ENCODE measurements around the gene RABGAP1. TPM values are rescaled to one million over a fixed set of nuclear protein-coding genes. Genes with fewer than 3 reads are reported as not detected.

The RABGAP1 gene
- total RNA-seq, 1 donor from 2014 or later: 80.2 TPM

DNA sequence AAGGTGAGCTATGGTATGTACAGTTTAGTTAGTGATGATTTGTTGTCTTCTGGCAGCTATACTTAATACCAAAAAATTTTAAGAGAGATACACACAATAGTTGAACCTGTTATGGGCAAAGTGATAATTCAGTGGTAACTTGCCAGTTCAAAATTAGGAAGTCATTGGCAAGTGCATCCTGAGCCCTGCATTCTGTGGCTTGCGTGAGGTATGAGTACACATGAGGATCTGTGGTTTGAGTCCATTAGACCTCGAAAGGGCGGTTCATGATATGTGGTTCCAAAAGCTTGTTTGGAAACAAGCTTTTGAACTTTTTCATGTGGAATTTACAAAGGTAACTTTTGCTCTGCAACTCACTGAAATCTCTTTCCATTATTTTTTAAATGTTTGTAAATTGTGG lies 139.6 kb downstream of the RABGAP1 start:
- TF ChIP-seq, protein P1, sequence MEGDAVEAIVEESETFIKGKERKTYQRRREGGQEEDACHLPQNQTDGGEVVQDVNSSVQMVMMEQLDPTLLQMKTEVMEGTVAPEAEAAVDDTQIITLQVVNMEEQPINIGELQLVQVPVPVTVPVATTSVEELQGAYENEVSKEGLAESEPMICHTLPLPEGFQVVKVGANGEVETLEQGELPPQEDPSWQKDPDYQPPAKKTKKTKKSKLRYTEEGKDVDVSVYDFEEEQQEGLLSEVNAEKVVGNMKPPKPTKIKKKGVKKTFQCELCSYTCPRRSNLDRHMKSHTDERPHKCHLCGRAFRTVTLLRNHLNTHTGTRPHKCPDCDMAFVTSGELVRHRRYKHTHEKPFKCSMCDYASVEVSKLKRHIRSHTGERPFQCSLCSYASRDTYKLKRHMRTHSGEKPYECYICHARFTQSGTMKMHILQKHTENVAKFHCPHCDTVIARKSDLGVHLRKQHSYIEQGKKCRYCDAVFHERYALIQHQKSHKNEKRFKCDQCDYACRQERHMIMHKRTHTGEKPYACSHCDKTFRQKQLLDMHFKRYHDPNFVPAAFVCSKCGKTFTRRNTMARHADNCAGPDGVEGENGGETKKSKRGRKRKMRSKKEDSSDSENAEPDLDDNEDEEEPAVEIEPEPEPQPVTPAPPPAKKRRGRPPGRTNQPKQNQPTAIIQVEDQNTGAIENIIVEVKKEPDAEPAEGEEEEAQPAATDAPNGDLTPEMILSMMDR (IDR thresholded peaks at IDR 0.05; ENCODE audit: partially characterized antibody, unreplicated experiment): no peak
- no peak overlapping the region for H3K27ac Mint-ChIP-seq (ENCODE audit: unreplicated experiment)
- no peaks in the 10 kb centered on the region for H3K9me3 Mint-ChIP-seq (ENCODE audit: unreplicated experiment)
- no peak overlapping the region for H3K4me3 Mint-ChIP-seq (ENCODE audit: unreplicated experiment)
- no peaks in the 10 kb centered on the region for H3K36me3 Mint-ChIP-seq (ENCODE audit: unreplicated experiment)
- DNase-seq: no peak
- no peaks in the 10 kb centered on the region for H3K4me1 Mint-ChIP-seq (ENCODE audit: low read depth, unreplicated experiment)
- H3K27me3 Mint-ChIP-seq (ENCODE audit: unreplicated experiment): no peaks in the 10 kb centered on the region

DNA sequence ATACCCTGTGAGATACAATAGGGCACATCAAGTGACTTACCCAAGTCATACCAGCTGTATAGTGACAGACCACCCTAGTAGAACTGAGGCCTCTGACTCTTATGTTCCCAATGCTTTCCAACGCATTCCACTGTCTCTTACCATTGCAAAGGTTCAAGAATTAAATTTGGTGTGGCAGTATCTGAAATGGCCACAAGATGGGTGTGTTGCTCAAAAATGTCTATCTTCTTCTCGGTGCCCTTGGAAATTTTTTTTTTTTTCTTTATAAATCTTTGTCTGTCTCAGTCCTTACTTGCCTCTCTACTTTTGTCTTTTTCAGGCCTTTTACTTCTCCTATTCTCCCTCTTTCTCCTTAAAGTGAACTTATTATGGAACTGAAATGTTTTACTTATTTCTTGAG lies 141.0 kb downstream of the RABGAP1 start:
- Mint-ChIP-seq H3K4me1 (ENCODE audit: low read depth, unreplicated experiment) (no peaks in the 10 kb centered on the region), H3K4me3 (ENCODE audit: unreplicated experiment) (no peak overlapping the region), H3K27me3 (ENCODE audit: unreplicated experiment) (no peaks in the 10 kb centered on the region), H3K27ac (ENCODE audit: unreplicated experiment) (no peak overlapping the region), H3K36me3 (ENCODE audit: unreplicated experiment) (no peaks in the 10 kb centered on the region), H3K9me3 (ENCODE audit: unreplicated experiment) (no peaks in the 10 kb centered on the region)
- TF ChIP-seq, protein P1 (IDR thresholded peaks at IDR 0.05; ENCODE audit: partially characterized antibody, unreplicated experiment): peak; percentile 69
- no peak for DNase-seq

GRCh38 chr9:123083680-123084079 lies 142.9 kb downstream of the RABGAP1 start:
- Mint-ChIP-seq H3K9me3 (ENCODE audit: unreplicated experiment) (no peaks in the 10 kb centered on the region), H3K4me1 (ENCODE audit: low read depth, unreplicated experiment) (no peaks in the 10 kb centered on the region), H3K27me3 (ENCODE audit: unreplicated experiment) (no peaks in the 10 kb centered on the region), H3K36me3 (ENCODE audit: unreplicated experiment) (no peaks in the 10 kb centered on the region), H3K27ac (ENCODE audit: unreplicated experiment) (no peak overlapping the region), H3K4me3 (ENCODE audit: unreplicated experiment) (no peak overlapping the region)
- no peak for DNase-seq
- TF ChIP-seq, protein P1 (IDR thresholded peaks at IDR 0.05; ENCODE audit: partially characterized antibody, unreplicated experiment): no peak

DNA sequence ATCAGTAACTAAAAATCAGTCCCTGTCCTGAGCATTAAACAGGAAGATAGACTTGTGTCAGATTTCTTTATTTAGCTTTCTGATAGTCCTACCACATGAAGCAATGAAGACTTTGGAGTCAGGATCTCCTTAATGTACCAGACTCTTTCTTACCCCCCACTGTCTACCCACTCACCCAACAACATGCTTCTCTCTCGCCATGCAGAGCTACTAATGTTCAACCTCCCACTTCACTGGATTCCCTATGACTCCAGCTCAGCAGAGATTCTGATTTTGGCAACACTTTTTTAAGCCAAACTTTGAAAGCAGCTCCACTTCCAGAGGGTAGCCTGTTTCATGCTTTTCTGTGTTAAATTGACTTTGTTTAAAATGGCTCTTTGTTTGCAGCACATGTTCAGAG lies 143.4 kb downstream of the RABGAP1 start:
- no peak overlapping the region for H3K27ac Mint-ChIP-seq (ENCODE audit: unreplicated experiment)
- H3K4me3 Mint-ChIP-seq (ENCODE audit: unreplicated experiment): no peak overlapping the region
- no peaks in the 10 kb centered on the region for H3K9me3 Mint-ChIP-seq (ENCODE audit: unreplicated experiment)
- no peaks in the 10 kb centered on the region for H3K27me3 Mint-ChIP-seq (ENCODE audit: unreplicated experiment)
- DNase-seq: no peak
- H3K4me1 Mint-ChIP-seq (ENCODE audit: low read depth, unreplicated experiment): no peaks in the 10 kb centered on the region
- no peaks in the 10 kb centered on the region for H3K36me3 Mint-ChIP-seq (ENCODE audit: unreplicated experiment)
- TF ChIP-seq, protein P1 (IDR thresholded peaks at IDR 0.05; ENCODE audit: partially characterized antibody, unreplicated experiment): no peak

DNA sequence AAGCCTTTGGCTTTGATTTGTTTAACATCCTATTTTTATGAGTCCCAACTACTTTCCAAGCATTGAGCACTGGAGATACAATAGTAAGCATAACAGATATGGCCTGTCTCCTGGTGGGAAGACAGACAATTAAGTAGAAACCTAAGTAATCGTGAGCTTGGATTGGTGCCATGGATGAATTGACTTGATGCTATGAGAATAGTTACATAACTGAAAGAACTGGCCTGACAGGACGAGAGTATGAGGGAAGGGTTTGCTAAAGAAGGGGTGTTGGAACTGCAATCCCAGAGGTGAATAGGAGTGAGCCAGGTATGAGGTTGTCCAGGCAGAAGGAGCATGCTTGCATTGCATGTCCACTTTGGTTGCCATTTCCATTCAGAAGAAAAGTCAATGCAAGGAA lies 145.1 kb downstream of the RABGAP1 start:
- Mint-ChIP-seq H3K4me1 (ENCODE audit: low read depth, unreplicated experiment) (no peaks in the 10 kb centered on the region), H3K27ac (ENCODE audit: unreplicated experiment) (no peak overlapping the region), H3K4me3 (ENCODE audit: unreplicated experiment) (no peak overlapping the region), H3K36me3 (ENCODE audit: unreplicated experiment) (no peaks in the 10 kb centered on the region), H3K9me3 (ENCODE audit: unreplicated experiment) (no peaks in the 10 kb centered on the region), H3K27me3 (ENCODE audit: unreplicated experiment) (no peaks in the 10 kb centered on the region)
- TF ChIP-seq, protein P1 (IDR thresholded peaks at IDR 0.05; ENCODE audit: partially characterized antibody, unreplicated experiment): no peak
- no peak for DNase-seq

Data from glutamatergic neuron (in vitro differentiated cells).